ENCODE data around the gene CCNL2.
"Not testable (repeated sequence)": the region's sequence is repeated elsewhere in the genome, so short reads cannot be mapped to it uniquely, and the experiment has no call there.

Gene CCNL2

GRCh38 chr1:1399187-1399871, at the start of gene CCNL2:
Gene CCNL2 (minus strand): TSS chr1:1399335. CDS start chr1:1399306, 29 bp downstream.
- peak; percentile 54; the same call in 1 of the 2 replicates for TF ChIP-seq POLR2A (IDR thresholded peaks at IDR 0.05; ENCODE audit: low read depth, low read length)
- no peak for FAIRE-seq
- DNase-seq (ENCODE audit: insufficient read length, low spot score) = peak; percentile 87

GRCh38 chr1:1446631-1447030, 47.5 kb upstream of the CCNL2 start:
- FAIRE-seq; DNase-seq (ENCODE audit: insufficient read length, low spot score): not testable (repeated sequence)

- DNase-seq (ENCODE audit: insufficient read length, low spot score) (no peak), FAIRE-seq (no peak)
- no peak for TF ChIP-seq POLR2A (IDR thresholded peaks at IDR 0.05; ENCODE audit: low read depth, low read length)
Measured at GRCh38 chr1:1442069-1442770, 43.1 kb upstream of the CCNL2 start.

- FAIRE-seq (no peak), DNase-seq (ENCODE audit: insufficient read length, low spot score) (no peak)
- TF ChIP-seq POLR2A (IDR thresholded peaks at IDR 0.05; ENCODE audit: low read depth, low read length) = no peak
Measured at GRCh38 chr1:1441002-1441888, 42.1 kb upstream of the CCNL2 start.

GRCh38 chr1:1440262-1441001, 41.3 kb upstream of the CCNL2 start:
- TF ChIP-seq POLR2A (IDR thresholded peaks at IDR 0.05; ENCODE audit: low read depth, low read length) = no peak
- DNase-seq (ENCODE audit: insufficient read length, low spot score) = no peak
- no peak for FAIRE-seq

- DNase-seq (ENCODE audit: insufficient read length, low spot score) (no peak), FAIRE-seq (no peak)
- no peak for TF ChIP-seq POLR2A (IDR thresholded peaks at IDR 0.05; ENCODE audit: low read depth, low read length)
Measured at GRCh38 chr1:1439546-1440261, 40.6 kb upstream of the CCNL2 start.

GRCh38 chr1:1438531-1439381, 39.6 kb upstream of the CCNL2 start:
- TF ChIP-seq POLR2A (IDR thresholded peaks at IDR 0.05; ENCODE audit: low read depth, low read length) = no peak
- FAIRE-seq (no peak), DNase-seq (ENCODE audit: insufficient read length, low spot score) (no peak)

- TF ChIP-seq POLR2A (IDR thresholded peaks at IDR 0.05; ENCODE audit: low read depth, low read length) = no peak
- DNase-seq (ENCODE audit: insufficient read length, low spot score) = peak; percentile 92
- FAIRE-seq = peak; percentile 38
Measured at GRCh38 chr1:1437904-1438376, 38.8 kb upstream of the CCNL2 start.

GRCh38 chr1:1437033-1437903, 38.1 kb upstream of the CCNL2 start:
- DNase-seq (ENCODE audit: insufficient read length, low spot score) (no peak), FAIRE-seq (no peak)
- no peak for TF ChIP-seq POLR2A (IDR thresholded peaks at IDR 0.05; ENCODE audit: low read depth, low read length)

GRCh38 chr1:1436630-1437032, 37.5 kb upstream of the CCNL2 start:
- DNase-seq (ENCODE audit: insufficient read length, low spot score) (no peak), FAIRE-seq (no peak)
- no peak for TF ChIP-seq POLR2A (IDR thresholded peaks at IDR 0.05; ENCODE audit: low read depth, low read length)

- no peak for TF ChIP-seq POLR2A (IDR thresholded peaks at IDR 0.05; ENCODE audit: low read depth, low read length)
- DNase-seq (ENCODE audit: insufficient read length, low spot score) (no peak), FAIRE-seq (no peak)
Measured at GRCh38 chr1:1435911-1436629, 36.9 kb upstream of the CCNL2 start.
